ENCODE data around the gene HOMEZ.

The HOMEZ gene

GRCh38 chr14:23258256-23258655 lies 27.7 kb downstream of the HOMEZ start:
- DNase-seq (ENCODE audit: insufficient read length, low spot score) (no peak), FAIRE-seq (no peak)
- no peak for TF ChIP-seq CTCF (IDR thresholded peaks at IDR 0.05; ENCODE audit: insufficient read depth, missing control alignments)

- no peak for DNase-seq (ENCODE audit: insufficient read length, low spot score)
- no peak for FAIRE-seq
- no peak for TF ChIP-seq CTCF (IDR thresholded peaks at IDR 0.05; ENCODE audit: insufficient read depth, missing control alignments)
Observed at GRCh38 chr14:23252420-23253333, 33.3 kb downstream of the HOMEZ start.

DNA sequence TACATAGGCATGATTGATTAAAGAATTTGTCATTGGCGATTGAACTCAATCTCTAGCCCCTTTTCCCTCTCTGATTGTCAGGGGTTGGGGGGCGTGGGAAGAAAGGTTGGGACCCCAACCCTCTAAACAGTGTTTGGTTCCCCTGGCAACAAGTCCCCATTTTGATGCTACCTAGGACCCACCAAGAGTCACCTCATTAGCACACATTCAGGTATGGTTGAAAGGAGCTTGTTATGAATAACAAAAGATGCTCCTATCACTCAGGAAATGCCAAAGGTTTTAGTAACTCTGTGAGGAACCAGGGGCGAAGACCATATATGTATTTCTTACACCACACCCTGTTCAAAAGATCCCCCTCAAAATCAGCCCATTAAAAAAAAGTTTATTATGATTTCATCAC lies 33.9 kb downstream of the HOMEZ start:
- DNase-seq (ENCODE audit: insufficient read length, low spot score), result no peak
- no peak for FAIRE-seq
- no peak for TF ChIP-seq CTCF (IDR thresholded peaks at IDR 0.05; ENCODE audit: insufficient read depth, missing control alignments)

DNA sequence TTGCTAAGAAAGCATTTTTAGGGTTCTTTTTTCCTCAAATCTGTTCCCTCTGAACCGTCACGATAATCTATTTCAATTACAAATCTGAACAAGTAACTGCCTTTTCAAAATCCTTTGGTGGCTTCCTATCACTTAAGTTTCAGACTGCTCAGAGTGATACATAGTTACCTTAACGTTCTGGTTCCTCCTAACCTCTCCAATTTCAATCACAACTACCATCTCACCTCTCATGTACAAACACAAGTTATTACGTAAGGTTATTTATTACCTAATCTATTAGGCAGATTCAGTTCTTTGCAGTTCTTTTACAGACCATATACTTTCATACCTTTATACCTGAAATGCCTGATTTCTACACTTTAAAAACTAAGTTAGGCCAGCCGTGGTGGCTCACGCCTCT lies 36.1 kb downstream of the HOMEZ start:
- DNase-seq (ENCODE audit: insufficient read length, low spot score) (no peak), FAIRE-seq (no peak)
- no peak for TF ChIP-seq CTCF (IDR thresholded peaks at IDR 0.05; ENCODE audit: insufficient read depth, missing control alignments)

DNA sequence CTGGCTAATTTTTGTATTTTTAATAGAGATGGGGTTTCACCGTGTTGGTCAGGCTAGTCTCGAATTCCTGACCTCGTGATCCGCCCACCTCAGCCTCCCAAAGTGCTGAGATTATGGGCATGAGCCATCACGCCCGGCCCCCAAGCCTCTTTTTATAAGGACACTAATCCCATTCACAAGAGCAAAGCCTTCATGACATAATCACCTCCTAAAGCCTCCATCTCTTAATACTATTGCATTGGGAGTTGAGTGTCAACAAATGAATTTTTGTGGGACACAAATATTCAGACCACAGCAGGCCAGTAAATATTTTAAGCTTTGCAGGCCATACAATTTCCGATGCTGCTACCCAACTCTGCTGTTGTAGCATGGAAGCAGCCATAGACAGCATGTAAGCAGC lies 37.3 kb downstream of the HOMEZ start:
- FAIRE-seq (no peak), DNase-seq (ENCODE audit: insufficient read length, low spot score) (no peak)
- no peak for TF ChIP-seq CTCF (IDR thresholded peaks at IDR 0.05; ENCODE audit: insufficient read depth, missing control alignments)

DNA sequence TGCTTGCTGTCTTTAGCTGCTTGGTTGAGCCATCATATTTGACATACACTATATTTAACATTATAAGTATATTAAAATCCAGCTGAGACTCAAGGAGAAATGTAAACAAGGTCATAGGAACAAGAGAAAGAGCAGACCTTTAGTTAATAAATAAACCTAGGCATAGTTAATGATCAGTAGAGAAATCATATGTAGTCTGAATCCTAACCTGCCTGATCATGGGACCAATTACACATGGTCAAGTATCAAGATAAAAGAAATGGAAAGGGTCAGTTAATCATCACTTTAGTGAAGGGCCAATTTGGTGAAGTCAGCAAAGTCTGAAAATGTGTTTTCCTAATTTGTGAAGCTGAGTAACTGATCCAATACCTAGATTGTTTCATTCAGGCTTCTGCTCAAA lies 40.6 kb downstream of the HOMEZ start:
- FAIRE-seq (no peak), DNase-seq (ENCODE audit: insufficient read length, low spot score) (no peak)
- TF ChIP-seq CTCF (IDR thresholded peaks at IDR 0.05; ENCODE audit: insufficient read depth, missing control alignments), result no peak

DNA sequence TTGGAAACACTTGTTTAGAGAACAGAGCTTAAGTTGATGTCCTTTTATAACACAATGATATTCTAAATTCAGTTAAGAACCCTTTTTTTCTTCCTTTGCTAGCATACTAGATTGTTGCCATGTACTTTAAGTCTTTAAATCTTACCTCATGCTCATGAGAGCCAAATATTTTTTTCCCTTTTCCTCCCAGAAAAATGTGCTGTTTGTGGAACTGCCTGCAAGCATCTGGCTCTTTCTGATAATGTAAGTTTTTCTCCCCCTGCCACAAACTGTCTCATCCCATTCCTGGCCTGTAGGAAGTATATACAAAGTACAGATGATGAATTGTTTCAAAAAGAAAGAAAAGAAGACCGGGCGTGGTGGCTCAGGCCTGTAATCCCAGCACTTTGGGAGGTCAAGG lies 42.9 kb downstream of the HOMEZ start:
- FAIRE-seq (no peak), DNase-seq (ENCODE audit: insufficient read length, low spot score) (no peak)
- TF ChIP-seq CTCF (IDR thresholded peaks at IDR 0.05; ENCODE audit: insufficient read depth, missing control alignments), result no peak
